GM12878 (cell line): ENCODE data around the gene ABCA10. TPM values are rescaled to one million over a fixed set of nuclear protein-coding genes. Genes with fewer than 3 reads are reported as not detected.

Source experiments
- ATAC-seq: fragments of 200-7000 bp; cut with Tn5 transposase; 3 replicates; pipeline ENCODE4 v1.9.1; 2020; ENCODE audit warnings: mild to moderate bottlenecking, moderate library complexity
- BruUV-seq: library from RNA; stranded (reverse); fragments of 400-500 nt; replicated peaks from 2 replicates; lab custom pipeline; 2021; lab: Mats Ljungman, UMichigan
- CTCF ChIA-PET: fragments of 300-600 bp; sonication (Branson Sonifier 250); formaldehyde crosslinking; extraction: SDS; loops from one replicate; lab custom pipeline; 2021; ENCODE audit warnings: inconsistent platforms; lab: Yijun Ruan, JAX
- POLR2A ChIA-PET: fragments of 350-600 bp; formaldehyde crosslinking; extraction: SDS; loops from one replicate; lab custom pipeline; 2021; ENCODE audit warnings: inconsistent platforms; lab: Charles Lee
- RAD21 ChIA-PET: fragments of 300-600 bp; sonication (Branson Sonifier 250); formaldehyde crosslinking; loops from one replicate; lab custom pipeline; 2023; ENCODE audit warnings: antibody characterized with exemption; ENCODE audit not compliant: unreplicated experiment; lab: Charles Lee
- SMC1A ChIA-PET: fragments of 300-600 bp; sonication (Branson Sonifier 250); formaldehyde crosslinking; loops from one replicate; lab custom pipeline; 2023; ENCODE audit not compliant: unreplicated experiment, uncharacterized antibody; lab: Charles Lee
- DNase-seq: peaks from one replicate; pipeline ENCODE4 v3.0.0-alpha.2; 2011; ENCODE audit warnings: low read depth, low spot score
- FAIRE-seq: peaks from 3 replicates; lab custom pipeline; 2011; peaks lifted over from hg19 to GRCh38; lab: Jason Lieb, UNC
- H2AFZ ChIP-seq: 2 replicates; pipeline ENCODE4 v1.6.0; 2011; ENCODE audit warnings: low read depth, low read length, control low read depth; ENCODE audit not compliant: control insufficient read depth
- H3K27ac ChIP-seq: 2 replicates; pipeline ENCODE4 v1.5.1; 2011; ENCODE audit warnings: control low read depth; ENCODE audit not compliant: control insufficient read depth, insufficient read depth
- H3K27me3 ChIP-seq, 2 experiments: replicated peaks in 1 of 2; 2 replicates each; pipeline versions ENCODE4 v1.6.0 to v1.6.1; 2011; ENCODE audit warnings: low read length in 1 of 2; ENCODE audit not compliant: control insufficient read depth in 2 of 2, insufficient read depth in 2 of 2
- H3K36me3 ChIP-seq, 2 experiments: 2 replicates each; pipeline ENCODE4 v1.5.1; 2011; ENCODE audit warnings: low read length in 1 of 2; ENCODE audit not compliant: control insufficient read depth in 2 of 2, insufficient read depth in 2 of 2
- H3K4me1 ChIP-seq: 2 replicates; pipeline ENCODE4 v1.6.1; 2011; ENCODE audit warnings: mild to moderate bottlenecking, low read length, moderate library complexity, mixed read lengths; ENCODE audit not compliant: control insufficient read depth, insufficient read depth
- H3K4me2 ChIP-seq: 2 replicates; pipeline ENCODE4 v1.6.0; 2011; ENCODE audit warnings: control low read depth; ENCODE audit not compliant: control insufficient read depth, insufficient read depth
- H3K4me3 ChIP-seq: fragments of 200-600 bp; sonication (generic); 2 replicates; pipeline ENCODE4 v1.5.1; 2016
- H3K79me2 ChIP-seq: 2 replicates; pipeline ENCODE4 v1.6.0; 2011; ENCODE audit warnings: low read length; ENCODE audit not compliant: control insufficient read depth, insufficient read depth
- H3K9ac ChIP-seq: 2 replicates; pipeline ENCODE4 v1.8.0; 2011; ENCODE audit warnings: low read length, control low read depth, mixed read lengths; ENCODE audit not compliant: control insufficient read depth, insufficient read depth
- H3K9me3 ChIP-seq: replicated peaks from 3 replicates; pipeline ENCODE4 v1.5.1; 2011; ENCODE audit warnings: mild to moderate bottlenecking, low read length; ENCODE audit not compliant: control insufficient read depth, insufficient read depth
- H4K20me1 ChIP-seq: 2 replicates; pipeline ENCODE4 v1.6.0; 2011; ENCODE audit not compliant: control insufficient read depth, insufficient read depth
- BMI1 ChIP-seq: fragments of 450-650 bp; IDR thresholded peaks from 2 replicates; pipeline ENCODE4 v1.6.1; 2016; ENCODE audit warnings: mild to moderate bottlenecking, moderate library complexity, borderline replicate concordance
- CBFB ChIP-seq: IDR thresholded peaks from 2 replicates; pipeline ENCODE4 v1.6.1; 2016; ENCODE audit warnings: antibody characterized with exemption, low read depth
- DPF2 ChIP-seq: fragments of 450-650 bp; IDR thresholded peaks from 2 replicates; pipeline ENCODE4 v1.6.1; 2017; ENCODE audit warnings: mild to moderate bottlenecking
- ESRRA ChIP-seq: IDR thresholded peaks from 2 replicates; pipeline ENCODE4 v1.6.1; 2012; ENCODE audit warnings: mild to moderate bottlenecking, low read length, improper control_type of control experiment
- JUND ChIP-seq: IDR thresholded peaks from 2 replicates; pipeline ENCODE4 v1.6.1; 2012; ENCODE audit warnings: low read depth, mild to moderate bottlenecking, low read length, improper control_type of control experiment, moderate library complexity
- SUPT20H ChIP-seq: IDR thresholded peaks from 2 replicates; pipeline ENCODE4 v1.6.1; 2011; ENCODE audit warnings: low read depth, mild to moderate bottlenecking, low read length, moderate library complexity, borderline replicate concordance; ENCODE audit not compliant: control insufficient read depth
- WGBS: methylation state at CpG from one replicate; pipeline ENCODE4 v1.1.6; 2016; ENCODE audit warnings: low lambda C conversion rate; ENCODE audit not compliant: insufficient replicate concordance, insufficient coverage; ENCODE audit errors: missing lambda C conversion rate; 5-methylcytosine and 5-hydroxymethylcytosine counted together
- in situ Hi-C: fragments of 300-500 bp; cut with MboI; formaldehyde crosslinking; loops from 9 replicates; pipeline ENCODE4 v1.14.3; 2018; ENCODE audit warnings: mixed read lengths
- intact Hi-C: fragments of 100-400 bp; cut with micrococcal nuclease; formaldehyde crosslinking; loops from one replicate; pipeline ENCODE4 v1.14.2; 2022; ENCODE audit not compliant: unreplicated experiment
- polyA plus RNA-seq, 11 experiments: library from polyadenylated mRNA; depleted of rRNA in 4 of 11; unstranded in 6 of 11; stranded (reverse) in 5 of 11; fragments of >200 nt; fragmentation: Nextera tagmentation in 4 of 11; fragmentation: Illumina TruSeq in 1 of 11; extraction: Ambion mirVana in 4 of 11; extraction: Trizol in 1 of 11; gene quantifications; 1 replicate in 1 of 11; 2 replicates in 10 of 11; pipeline versions ENCODE4 v1.2.1 to v1.2.3, GENCODE V29; 2011 to 2016; ENCODE audit warnings: inconsistent platforms in 2 of 11, missing spikeins in 2 of 11, low read depth in 1 of 11
- total RNA-seq, 4 experiments: library from RNA; depleted of rRNA in 3 of 4; stranded (reverse); fragments of >200 nt in 3 of 4; fragmentation: Illumina TruSeq in 1 of 4; extraction: Trizol in 1 of 4; gene quantifications; 2 replicates each; pipeline versions ENCODE4 v1.2.1 to v1.2.3, GENCODE V29; 2013 to 2021
- TF ChIP-seq, protein P1 (sequence below): fragments of 450-650 bp; IDR thresholded peaks from 2 replicates; pipeline ENCODE4 v1.6.1; 2017; ENCODE audit warnings: mild to moderate bottlenecking, moderate library complexity
- TF ChIP-seq, protein P2 (sequence below): fragments of 450-650 bp; IDR thresholded peaks from 2 replicates; pipeline ENCODE4 v1.6.1; 2017; ENCODE audit warnings: mild to moderate bottlenecking, moderate library complexity
- TF ChIP-seq, protein P3 (sequence below): IDR thresholded peaks from 2 replicates; pipeline ENCODE4 v1.6.1; 2011; ENCODE audit warnings: low read depth, low read length, improper control_type of control experiment, borderline replicate concordance
- TF ChIP-seq, protein P4 (sequence below): fragments of 450-650 bp; IDR thresholded peaks from 2 replicates; pipeline ENCODE4 v1.6.1; 2014; ENCODE audit warnings: mild to moderate bottlenecking

The ABCA10 gene
- total and polyA plus RNA-seq, 10 of the 15 experiments (the other 5 are each of a cell fraction or from before 2014, with no cell fraction given), result 0.33 to 3.0 (median 0.83) TPM

DNA sequence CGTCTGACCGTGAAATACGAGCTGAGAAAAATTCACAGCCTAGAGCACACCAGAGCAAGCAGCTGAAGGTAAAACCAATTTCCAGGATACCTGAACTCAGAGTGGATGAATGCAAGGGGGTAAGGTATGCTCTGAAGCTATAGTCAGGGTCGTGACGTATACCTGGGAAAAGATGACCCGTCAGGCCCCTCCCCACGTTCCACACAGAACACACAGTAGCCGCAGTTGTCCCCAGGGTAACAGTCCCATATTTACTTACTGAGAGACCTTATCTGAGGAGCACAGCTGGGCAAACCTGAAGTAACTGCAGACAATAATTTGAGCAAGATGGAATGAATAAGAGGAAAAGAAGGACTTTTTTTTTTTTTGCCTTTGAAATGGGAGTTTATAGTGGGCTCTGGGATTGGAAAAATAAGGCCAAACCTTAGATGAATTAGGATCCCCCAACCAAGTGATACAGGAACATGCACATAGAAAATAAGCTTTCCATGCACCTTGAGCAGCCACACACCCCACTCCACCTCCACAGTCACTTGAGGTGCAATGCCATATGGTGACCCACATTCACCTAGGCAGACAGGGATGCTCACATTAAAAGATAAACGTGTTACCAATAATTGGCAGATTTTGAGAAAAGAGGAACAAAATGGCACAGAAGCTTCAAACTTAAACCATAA, 124.9 kb downstream of the ABCA10 start:
- CTCF ChIA-PET, result interaction anchor here (0.7 to 2.6 kb wide), 6 partner anchors 8 to 32 kb away, joined by 3 to 7 read pairs (median 4); no protein-coding TSS in a partner anchor
- ATAC-seq, result no peak
- FAIRE-seq, result no peak
- TF ChIP-seq, protein P1, sequence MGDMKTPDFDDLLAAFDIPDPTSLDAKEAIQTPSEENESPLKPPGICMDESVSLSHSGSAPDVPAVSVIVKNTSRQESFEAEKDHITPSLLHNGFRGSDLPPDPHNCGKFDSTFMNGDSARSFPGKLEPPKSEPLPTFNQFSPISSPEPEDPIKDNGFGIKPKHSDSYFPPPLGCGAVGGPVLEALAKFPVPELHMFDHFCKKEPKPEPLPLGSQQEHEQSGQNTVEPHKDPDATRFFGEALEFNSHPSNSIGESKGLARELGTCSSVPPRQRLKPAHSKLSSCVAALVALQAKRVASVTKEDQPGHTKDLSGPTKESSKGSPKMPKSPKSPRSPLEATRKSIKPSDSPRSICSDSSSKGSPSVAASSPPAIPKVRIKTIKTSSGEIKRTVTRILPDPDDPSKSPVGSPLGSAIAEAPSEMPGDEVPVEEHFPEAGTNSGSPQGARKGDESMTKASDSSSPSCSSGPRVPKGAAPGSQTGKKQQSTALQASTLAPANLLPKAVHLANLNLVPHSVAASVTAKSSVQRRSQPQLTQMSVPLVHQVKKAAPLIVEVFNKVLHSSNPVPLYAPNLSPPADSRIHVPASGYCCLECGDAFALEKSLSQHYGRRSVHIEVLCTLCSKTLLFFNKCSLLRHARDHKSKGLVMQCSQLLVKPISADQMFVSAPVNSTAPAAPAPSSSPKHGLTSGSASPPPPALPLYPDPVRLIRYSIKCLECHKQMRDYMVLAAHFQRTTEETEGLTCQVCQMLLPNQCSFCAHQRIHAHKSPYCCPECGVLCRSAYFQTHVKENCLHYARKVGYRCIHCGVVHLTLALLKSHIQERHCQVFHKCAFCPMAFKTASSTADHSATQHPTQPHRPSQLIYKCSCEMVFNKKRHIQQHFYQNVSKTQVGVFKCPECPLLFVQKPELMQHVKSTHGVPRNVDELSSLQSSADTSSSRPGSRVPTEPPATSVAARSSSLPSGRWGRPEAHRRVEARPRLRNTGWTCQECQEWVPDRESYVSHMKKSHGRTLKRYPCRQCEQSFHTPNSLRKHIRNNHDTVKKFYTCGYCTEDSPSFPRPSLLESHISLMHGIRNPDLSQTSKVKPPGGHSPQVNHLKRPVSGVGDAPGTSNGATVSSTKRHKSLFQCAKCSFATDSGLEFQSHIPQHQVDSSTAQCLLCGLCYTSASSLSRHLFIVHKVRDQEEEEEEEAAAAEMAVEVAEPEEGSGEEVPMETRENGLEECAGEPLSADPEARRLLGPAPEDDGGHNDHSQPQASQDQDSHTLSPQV, result no peak
- no peak for TF ChIP-seq BMI1
- TF ChIP-seq, protein P2, sequence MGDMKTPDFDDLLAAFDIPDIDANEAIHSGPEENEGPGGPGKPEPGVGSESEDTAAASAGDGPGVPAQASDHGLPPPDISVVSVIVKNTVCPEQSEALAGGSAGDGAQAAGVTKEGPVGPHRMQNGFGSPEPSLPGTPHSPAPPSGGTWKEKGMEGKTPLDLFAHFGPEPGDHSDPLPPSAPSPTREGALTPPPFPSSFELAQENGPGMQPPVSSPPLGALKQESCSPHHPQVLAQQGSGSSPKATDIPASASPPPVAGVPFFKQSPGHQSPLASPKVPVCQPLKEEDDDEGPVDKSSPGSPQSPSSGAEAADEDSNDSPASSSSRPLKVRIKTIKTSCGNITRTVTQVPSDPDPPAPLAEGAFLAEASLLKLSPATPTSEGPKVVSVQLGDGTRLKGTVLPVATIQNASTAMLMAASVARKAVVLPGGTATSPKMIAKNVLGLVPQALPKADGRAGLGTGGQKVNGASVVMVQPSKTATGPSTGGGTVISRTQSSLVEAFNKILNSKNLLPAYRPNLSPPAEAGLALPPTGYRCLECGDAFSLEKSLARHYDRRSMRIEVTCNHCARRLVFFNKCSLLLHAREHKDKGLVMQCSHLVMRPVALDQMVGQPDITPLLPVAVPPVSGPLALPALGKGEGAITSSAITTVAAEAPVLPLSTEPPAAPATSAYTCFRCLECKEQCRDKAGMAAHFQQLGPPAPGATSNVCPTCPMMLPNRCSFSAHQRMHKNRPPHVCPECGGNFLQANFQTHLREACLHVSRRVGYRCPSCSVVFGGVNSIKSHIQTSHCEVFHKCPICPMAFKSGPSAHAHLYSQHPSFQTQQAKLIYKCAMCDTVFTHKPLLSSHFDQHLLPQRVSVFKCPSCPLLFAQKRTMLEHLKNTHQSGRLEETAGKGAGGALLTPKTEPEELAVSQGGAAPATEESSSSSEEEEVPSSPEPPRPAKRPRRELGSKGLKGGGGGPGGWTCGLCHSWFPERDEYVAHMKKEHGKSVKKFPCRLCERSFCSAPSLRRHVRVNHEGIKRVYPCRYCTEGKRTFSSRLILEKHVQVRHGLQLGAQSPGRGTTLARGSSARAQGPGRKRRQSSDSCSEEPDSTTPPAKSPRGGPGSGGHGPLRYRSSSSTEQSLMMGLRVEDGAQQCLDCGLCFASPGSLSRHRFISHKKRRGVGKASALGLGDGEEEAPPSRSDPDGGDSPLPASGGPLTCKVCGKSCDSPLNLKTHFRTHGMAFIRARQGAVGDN, result no peak
- no peak for TF ChIP-seq CBFB
- TF ChIP-seq, protein P3, sequence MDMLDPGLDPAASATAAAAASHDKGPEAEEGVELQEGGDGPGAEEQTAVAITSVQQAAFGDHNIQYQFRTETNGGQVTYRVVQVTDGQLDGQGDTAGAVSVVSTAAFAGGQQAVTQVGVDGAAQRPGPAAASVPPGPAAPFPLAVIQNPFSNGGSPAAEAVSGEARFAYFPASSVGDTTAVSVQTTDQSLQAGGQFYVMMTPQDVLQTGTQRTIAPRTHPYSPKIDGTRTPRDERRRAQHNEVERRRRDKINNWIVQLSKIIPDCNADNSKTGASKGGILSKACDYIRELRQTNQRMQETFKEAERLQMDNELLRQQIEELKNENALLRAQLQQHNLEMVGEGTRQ, result no peak
- TF ChIP-seq SUPT20H, result no peak
- no peak for TF ChIP-seq JUND
- TF ChIP-seq, protein P4, sequence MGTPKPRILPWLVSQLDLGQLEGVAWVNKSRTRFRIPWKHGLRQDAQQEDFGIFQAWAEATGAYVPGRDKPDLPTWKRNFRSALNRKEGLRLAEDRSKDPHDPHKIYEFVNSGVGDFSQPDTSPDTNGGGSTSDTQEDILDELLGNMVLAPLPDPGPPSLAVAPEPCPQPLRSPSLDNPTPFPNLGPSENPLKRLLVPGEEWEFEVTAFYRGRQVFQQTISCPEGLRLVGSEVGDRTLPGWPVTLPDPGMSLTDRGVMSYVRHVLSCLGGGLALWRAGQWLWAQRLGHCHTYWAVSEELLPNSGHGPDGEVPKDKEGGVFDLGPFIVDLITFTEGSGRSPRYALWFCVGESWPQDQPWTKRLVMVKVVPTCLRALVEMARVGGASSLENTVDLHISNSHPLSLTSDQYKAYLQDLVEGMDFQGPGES, result no peak
- no peak for TF ChIP-seq DPF2
- no peak for TF ChIP-seq ESRRA

More for the DNA sequence above, 124.9 kb downstream of the ABCA10 start:
- no peaks in the 10 kb centered on the region for H3K4me1 ChIP-seq
- in situ Hi-C loops, result no loop called here
- no peak overlapping the region for H3K4me2 ChIP-seq
- no peaks in the 10 kb centered on the region for H3K9me3 ChIP-seq
- H3K4me3 ChIP-seq, result no peak overlapping the region
- peaks cover 0 to 3% of the 10 kb centered on the region in 2 experiments; a peak in 1 of 4 replicates for H3K36me3 ChIP-seq
- H2AFZ ChIP-seq, result no peak overlapping the region
- no peak overlapping the region for H3K9ac ChIP-seq
- 87% methylated on average over 9 of the region's 9 CpGs for WGBS
- H3K27me3 ChIP-seq, result no peaks in the 10 kb centered on the region
- intact Hi-C loops, result no loop called here
- BruUV-seq, result no TSS peak
- SMC1A ChIA-PET, result interaction anchor here (0.6 to 6.1 kb wide), 5 partner anchors 7 to 1825 kb away, joined by 3 to 37 read pairs (median 6); no protein-coding TSS in a partner anchor
- H3K79me2 ChIP-seq, result no peaks in the 10 kb centered on the region
- no peak for DNase-seq
- POLR2A ChIA-PET, result interaction anchor here (1.4 kb wide), 1 partner anchor 9 kb away, joined by 3 read pairs; no protein-coding TSS in a partner anchor
- RAD21 ChIA-PET, result interaction anchor here (0.6 kb wide), 1 partner anchor 141 kb away, joined by 3 read pairs; no protein-coding TSS in a partner anchor
- no peaks in the 10 kb centered on the region for H4K20me1 ChIP-seq
- no peak overlapping the region for H3K27ac ChIP-seq
